ENCODE data around the gene SLC9A9.

Gene SLC9A9

DNA sequence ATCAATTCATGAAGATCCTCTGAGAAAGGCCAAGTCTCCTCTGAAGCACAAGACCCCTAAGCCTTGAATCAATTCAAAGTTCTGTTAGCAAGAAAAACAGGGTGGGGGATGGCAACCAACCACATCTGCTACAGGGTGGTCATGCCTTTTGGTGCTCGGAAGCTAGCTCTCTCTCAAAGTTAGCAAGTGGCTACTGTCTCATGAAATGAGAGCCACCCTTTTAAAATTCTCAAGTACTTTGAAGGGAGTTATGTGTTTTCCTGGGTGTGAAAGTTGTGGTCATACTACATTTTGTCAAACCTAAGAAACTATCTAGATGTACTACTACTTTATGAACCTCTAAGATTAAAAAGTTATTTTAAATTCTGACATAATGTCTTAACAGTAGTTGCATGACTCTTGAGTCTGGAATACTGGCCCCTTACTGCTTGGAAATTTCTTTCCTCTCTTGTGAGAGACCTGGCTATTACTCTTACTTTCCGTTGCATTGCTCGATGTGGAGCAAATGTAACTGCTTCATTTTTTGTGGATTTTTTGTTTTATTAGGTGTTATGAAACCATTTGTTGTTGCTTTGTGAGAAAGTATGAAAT lies 612.6 kb downstream of the SLC9A9 start:
- DNase-seq: no peak

DNA sequence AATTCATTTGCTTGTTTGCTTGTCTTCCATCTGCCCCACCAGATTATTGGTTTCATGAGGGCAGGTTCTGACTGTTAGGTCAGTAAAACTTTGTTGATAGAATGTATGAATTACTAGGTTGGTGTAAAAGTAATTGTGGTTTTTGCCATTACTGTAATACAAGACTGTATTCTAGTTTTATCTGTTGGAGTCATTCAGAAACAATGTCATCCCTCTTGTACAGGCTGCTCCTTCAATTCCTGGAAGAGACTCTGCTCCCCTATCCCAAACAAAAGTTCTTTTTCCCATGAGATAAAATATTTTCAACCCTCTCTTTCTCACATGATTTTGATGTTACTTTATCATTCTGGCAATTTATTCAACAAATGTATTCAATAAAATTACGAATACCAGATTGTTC lies 613.7 kb downstream of the SLC9A9 start:
- DNase-seq: no peak

DNA sequence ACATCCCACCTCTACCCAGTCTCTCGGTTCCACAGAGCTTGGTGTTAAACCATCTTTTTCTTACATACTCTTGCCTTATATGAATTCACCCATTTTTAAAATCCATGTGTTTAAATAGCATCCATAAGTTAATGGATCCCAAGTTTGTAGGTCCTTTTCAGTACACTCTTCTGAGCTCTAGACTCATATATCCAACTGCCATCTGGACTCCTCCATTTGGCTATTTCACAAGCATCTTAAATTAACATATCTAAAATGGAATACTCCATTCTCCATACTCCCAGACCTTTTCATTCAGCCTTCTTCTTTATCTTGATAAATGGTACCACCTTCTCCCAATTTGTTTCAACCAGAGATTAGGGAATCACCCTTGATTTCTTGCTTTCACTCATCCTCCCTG lies 615.3 kb downstream of the SLC9A9 start:
- no peak for DNase-seq

DNA sequence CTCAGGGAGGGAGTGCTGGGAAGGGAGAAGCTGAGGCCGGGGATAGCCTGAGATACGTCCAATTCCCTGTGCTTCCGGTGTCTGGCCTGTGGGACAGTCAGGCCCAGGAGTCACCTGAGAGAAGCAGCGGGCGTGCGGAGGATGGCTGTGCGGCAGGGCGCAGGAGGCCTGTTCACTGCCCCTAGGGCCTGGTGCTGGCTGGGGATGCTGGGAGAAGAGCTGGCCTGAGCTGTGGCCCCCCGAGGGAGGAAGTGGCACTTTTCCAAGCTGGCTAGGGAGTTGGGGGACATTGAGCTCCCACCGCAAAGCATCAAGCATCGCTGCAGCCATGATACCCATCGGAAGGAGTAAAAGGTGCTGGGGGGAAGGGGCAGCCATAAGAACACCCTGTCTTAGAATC lies 619.9 kb downstream of the SLC9A9 start:
- DNase-seq: no peak

DNA sequence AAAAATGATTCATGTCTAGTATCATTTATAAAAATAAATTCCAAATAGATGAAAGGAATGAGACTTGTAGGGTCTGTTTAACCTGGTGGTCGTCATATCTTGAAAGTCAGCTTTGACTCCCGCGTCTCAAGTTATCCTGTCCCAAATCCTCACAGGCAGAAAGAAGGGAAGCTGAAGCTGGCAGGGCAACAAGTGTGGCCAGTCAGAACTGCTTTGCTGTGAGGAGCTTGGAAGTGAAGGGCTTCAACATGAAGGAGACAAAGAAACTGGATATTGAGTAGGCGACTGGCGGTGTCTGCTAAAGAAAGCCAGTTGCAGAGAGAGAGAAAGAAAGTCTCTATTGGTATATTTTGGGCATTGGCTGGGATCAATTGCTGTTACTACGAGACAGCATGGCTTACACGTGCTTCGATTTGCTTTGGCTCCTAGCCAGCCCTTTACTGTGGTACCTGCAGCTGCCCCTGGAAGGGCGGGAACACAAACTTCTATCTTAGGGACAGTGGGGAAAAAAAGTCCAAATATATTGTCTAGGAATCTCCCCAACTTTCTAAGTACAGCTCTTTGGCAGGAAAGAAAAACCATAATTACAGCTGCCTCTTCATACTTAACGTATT lies 621.5 kb downstream of the SLC9A9 start:
- no peak for DNase-seq

DNA sequence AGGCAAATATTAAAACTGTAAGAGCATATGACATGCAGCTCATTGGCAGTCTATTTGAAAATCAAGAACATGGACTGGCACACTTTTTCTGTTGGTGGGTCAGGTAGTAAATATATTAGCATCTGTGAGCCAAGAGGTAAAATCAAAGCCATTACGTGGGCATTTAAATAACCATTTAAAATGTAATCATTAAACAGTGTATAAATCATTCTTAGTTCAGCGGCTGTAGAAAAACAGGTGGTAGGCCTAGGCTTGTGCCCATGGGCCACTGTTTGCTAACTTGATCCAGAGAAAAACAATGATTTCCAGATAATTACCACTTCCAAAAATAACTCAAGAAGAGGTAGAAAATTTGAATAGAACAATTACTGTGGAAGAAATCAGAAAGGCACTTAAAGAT lies 623.6 kb downstream of the SLC9A9 start:
- DNase-seq: no peak

DNA sequence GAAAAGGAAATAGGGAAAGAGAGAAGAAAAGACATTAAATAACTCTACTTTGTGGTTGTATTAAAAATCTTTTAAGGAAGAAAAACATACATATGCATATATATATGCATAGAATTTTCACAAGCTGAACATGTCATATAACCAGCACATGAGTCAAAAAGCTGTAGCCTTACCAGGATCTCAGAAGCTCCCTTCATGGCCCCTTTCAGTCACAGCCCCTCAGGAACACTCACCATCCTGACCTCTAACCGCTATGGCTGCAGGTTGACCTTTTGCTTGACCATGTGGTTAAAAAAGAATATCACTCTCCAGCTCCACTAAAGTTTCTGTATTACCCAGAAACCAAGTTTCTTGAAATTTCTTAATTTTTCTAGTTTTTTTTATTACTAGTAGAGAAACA lies 625.3 kb downstream of the SLC9A9 start:
- DNase-seq: no peak

DNA sequence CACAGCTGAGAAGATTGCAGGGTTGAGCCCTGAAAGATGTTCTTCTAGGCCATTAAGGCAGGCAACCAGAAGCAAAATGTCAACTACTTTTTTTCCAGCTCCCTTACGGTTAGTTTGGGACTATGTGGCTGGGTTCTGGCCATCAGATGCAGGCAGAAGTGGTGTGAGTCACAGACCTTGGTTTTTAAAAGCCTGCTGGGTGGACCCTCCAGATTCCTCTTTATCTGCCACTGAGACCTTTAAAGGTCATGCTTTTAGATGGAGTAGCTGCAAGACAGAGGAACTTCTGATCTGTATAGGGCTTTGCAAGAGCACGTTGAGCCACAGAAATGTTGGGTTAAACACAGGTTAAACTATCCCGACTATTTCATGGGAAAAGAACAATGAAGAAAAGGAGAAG lies 625.8 kb downstream of the SLC9A9 start:
- DNase-seq: no peak

DNA sequence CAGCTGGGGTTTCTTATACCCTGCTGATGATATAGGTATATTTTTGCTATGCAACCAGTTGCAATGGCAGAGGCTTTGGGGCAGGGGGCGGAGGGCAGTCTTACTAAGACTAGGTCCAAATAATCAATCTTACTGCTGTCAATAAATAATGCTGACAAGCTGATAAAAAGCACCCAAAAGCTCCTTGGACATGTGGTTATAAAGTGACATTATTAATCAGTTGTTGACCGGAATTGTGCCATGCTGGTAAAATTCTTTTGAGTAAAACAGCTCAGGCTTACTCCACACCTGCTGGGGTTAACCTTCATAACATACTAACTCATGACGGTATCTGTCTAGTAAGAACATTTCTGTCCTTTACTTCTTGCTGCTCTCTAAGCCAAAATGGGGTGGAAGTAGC lies 626.8 kb downstream of the SLC9A9 start:
- DNase-seq: no peak

DNA sequence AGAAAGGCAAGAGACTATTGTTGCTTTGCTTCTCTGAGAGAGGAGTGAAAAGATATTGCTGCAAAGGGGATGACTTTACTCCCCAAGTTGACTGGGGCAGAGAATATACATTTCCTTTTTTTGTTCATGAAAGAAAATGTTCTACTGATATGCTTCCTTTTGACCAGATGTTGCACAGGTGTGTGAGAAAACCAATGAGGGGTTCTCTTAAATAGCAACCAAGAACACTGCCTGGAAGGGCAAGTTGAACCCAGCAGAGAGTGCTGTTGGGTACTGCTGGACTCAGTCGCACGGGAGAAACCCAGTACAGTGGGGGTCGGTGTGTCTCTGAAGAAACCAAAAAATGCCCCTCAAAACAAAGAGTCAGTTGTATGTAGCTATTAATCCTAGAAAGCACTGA lies 627.5 kb downstream of the SLC9A9 start:
- no peak for DNase-seq

DNA sequence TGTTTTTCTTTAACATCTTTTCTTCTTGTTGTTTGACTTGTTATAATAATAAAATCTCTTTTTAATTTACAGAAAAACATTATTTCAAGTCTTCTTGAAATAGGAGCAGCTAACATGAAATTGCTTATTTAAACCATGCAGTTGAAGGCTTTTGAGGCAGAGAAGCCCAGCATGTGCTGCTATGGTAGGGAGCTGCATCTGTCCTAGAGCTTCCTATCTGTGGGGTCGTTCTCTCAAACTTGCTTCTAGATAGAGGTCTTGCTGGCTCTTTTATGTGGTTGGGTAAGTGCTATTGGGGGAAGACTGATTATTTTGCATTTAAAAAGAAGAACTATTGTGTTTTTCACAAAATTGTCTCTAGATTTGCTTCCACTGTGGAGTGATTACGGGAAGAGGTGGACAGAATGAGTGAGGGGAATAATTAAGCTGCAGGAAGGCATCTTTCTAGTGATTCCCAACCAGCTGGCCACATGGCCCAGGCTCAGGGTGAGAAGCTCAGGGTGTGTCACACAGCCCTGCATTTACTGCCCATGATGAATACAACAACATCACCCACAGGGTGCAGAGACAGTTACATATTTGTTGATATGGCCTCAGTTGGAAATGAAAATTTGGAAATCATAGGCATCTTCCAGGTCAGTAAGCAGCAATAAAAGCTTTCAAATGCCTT lies 630.0 kb downstream of the SLC9A9 start:
- no peak for DNase-seq

DNA sequence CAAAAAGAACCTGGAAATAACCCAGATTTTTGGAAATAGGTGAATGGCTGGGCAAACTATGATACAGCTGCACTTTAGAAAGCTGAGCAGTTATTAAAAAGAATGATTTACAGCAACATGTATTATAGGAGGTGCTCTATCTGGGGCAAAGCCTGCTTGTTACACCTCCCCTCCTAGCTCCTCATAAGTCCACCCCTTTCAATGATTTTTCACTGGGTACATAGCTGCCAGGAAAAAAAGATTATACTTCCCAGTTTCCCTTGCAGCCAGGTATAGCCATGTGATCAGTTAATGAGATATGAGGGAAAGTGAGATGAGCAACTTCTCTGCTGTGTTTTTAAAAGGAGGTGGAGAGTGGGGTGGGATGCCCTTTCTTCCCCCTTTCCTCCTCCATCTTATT lies 631.0 kb downstream of the SLC9A9 start:
- DNase-seq: no peak

DNA sequence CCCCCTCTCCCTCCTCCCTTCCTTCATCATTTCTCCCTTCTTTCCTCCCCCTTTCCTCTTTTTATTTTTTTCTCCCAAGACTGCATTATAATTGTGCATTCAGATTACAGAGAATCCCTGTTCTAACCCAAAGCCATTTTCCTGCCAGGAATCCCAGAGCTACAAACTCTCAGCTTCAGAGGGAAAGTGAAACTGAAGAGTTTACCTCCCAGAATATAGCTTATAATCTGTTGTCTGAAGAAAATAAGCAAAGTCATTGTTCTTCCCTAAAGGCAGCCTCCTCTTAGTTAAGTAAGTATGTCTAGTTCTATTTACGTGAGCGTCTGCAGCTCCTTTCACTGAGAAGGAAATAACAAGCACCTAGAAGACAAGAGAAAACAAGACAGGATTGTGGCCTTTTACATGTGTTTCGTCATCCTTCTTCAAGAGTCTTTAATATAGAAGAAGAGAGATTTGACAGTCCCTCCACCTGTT lies 631.5 kb downstream of the SLC9A9 start:
- DNase-seq: no peak
